NOMO-1 treated with DMSO at 0.1 percent for 48 hours (cell line): ENCODE data around the gene ARID1A.

Experiments
- DNase-seq: peaks from one replicate; lab custom pipeline; 2025; ENCODE audit not compliant: unreplicated experiment; lab: John Stamatoyannopoulos, UW

The ARID1A gene

DNA sequence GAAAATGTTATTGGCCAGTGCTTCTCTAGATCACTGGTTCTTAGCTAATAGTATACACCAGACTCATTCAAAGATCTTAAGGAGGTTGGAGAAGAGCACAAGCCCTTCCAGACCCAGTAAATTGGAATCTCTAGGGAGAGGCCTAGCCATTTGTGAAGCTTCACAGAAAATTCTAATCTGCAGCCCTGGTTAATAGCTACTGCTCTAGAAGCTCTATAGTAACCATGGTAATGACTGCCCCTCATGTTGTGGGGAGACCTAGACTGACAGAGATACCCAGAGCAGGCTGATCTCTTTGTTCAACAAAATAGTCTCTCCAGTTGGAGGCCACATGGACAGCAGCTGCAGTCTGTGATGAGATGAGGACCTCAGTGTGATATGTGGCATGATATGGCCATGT lies 31.7 kb downstream of the ARID1A start:
- no peak for DNase-seq

DNA sequence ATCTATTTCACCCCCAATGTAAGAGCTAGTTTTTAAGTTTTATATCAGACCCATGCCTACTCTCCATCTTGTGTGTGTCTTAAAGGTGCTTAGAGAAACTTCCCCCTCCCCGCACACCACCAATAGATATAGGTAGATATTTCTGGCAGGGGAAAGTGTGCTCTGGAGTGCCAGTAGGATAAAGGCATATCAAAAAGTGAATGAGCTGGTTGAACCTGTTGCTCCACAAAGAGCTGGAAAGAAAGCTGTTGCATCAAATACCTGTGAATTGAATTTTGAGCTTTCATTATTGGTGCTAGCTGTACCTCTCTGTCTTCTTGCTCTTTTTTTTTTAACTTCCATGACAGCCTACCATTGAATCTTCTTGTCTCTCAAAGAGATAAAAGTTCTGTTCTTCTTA lies 32.8 kb downstream of the ARID1A start:
- no peak for DNase-seq

DNA sequence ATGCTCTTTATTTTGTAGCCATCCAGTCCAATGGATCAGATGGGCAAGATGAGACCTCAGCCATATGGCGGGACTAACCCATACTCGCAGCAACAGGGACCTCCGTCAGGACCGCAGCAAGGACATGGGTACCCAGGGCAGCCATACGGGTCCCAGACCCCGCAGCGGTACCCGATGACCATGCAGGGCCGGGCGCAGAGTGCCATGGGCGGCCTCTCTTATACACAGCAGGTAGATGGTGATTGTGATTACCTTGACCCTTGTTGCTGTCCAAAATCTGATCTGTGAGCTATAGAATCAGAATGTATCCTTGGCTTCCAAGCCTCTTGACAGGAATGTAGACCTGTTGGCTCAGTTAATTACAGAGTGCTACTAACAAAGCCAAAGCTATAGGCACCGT lies 33.8 kb downstream of the ARID1A start:
- DNase-seq = no peak

DNA sequence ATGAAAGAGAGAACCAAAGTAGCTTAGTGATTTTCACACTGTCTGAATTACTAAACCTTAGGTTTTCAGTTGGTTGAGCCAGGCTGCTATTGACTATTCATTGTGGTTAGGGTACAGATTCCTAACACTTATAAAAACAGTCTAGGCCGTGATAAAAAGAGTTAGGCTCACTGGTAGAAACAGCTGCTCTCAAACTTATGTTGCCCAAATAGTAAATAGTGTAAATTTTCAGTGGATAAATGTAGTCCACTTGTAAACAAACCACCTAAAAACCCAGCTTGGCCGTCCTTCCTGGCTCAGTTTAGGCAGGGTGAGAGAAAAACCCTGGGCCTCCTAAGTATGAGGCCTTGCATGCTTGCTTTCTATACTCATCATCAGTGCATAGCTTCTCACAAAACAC lies 34.9 kb downstream of the ARID1A start:
- no peak for DNase-seq

DNA sequence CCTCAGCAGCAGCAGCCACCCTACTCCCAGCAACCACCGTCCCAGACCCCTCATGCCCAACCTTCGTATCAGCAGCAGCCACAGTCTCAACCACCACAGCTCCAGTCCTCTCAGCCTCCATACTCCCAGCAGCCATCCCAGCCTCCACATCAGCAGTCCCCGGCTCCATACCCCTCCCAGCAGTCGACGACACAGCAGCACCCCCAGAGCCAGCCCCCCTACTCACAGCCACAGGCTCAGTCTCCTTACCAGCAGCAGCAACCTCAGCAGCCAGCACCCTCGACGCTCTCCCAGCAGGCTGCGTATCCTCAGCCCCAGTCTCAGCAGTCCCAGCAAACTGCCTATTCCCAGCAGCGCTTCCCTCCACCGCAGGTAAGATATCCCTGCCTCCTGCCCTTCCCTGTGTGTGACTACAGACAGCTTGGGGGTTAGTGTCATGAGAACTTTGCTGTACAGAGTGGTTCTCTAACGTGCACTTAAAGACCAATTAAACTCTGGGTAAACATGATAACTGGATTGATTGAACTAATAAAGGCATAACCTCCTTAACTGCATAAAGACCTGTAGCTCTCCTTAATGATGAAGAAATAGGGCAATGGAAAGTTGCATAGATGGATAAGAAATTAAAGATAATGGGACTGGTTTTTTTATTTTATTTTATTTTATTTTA lies 35.6 kb downstream of the ARID1A start:
- DNase-seq = no peak

DNA sequence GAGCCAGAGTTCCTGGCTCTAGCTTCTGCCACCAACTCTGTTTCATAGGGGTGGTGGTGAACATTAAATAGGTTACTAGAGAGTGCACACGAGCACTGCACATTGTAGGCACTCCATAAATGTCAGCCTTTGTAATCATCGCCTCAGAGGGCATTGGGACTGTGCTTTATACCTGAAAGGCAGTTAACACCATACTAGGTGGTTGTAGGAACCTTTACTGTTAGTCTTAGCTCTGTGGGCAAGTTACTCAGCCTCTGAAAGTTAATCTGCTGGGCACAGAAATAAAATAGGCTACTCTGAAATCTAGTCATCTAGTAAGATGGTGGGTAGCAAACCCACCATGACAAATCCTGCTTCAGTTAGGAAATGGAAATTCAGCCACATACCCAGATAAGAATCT lies 37.6 kb downstream of the ARID1A start:
- DNase-seq = no peak

DNA sequence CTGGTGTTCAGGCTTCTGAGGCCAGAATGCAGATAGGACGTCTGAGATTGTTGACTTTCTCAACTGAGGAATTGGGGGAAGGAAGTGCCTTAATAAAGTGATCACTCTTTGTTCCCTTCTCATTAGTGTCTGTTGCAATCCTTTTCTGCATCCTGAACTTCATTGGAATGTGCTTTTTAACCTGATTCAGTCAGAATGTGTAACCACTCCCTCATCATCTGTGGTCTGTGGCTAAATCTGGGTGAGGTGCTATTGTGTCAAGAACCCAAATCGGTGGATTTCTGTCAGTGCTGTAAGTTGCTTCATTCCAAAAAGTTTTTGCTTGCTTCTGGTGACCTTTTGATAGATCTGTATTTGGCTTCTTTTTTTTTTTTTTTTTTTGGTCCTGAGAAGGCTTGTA lies 38.2 kb downstream of the ARID1A start:
- peak; percentile 57 for DNase-seq

DNA sequence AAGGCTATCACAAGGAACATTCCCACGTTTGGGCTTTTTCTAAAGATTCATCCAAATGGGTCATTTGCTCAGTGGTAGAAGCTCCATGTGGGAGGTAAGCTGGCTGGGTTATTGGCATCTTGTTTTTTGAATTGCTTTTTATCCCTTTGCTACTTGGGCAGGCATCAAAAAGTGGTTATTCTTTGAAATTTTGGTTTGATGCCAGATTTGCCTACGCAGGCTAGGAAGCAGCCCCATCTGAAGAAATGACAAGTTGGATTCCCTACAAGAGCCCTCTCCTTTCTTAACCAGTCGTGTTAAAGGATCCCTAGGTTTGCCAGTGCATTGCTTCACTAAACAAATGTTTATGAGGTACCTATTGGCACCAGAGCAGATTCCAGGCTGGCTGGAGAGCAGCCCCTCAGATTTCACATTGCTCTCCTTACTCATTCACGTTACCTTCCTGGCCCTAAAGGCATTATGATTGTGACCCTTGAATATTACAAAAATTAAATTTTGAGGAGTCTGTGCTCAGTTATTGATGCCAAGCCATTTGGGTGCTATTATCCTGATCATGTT lies 38.8 kb downstream of the ARID1A start:
- DNase-seq = no peak

DNA sequence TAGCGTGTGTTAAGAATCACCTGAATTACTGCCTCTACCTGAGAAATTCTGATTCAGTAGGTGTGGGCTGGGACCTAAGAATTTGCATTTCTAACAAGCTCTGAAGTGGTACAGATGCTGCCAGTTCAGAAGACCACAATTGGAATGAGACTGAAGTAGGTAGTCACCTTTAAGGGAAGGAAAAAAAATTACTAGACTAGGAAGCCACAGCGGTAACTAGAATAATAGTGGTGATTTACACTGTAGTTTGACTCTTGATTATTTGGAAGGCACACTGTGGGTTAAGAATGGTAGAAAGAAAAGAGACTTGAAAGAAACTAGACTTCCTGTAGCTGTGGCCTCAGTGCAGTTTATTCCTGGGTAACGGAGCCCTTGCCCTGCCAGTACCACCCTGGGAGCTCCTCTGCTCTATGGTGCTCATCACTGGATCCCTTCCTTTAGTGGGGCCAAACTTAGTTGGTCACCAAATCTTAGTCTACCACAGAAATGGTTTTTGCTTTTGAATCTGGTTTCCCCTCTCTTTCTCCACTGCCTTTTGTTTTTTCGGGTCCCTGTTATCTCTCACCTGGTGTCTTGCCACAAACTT lies 43.6 kb downstream of the ARID1A start:
- no peak for DNase-seq

DNA sequence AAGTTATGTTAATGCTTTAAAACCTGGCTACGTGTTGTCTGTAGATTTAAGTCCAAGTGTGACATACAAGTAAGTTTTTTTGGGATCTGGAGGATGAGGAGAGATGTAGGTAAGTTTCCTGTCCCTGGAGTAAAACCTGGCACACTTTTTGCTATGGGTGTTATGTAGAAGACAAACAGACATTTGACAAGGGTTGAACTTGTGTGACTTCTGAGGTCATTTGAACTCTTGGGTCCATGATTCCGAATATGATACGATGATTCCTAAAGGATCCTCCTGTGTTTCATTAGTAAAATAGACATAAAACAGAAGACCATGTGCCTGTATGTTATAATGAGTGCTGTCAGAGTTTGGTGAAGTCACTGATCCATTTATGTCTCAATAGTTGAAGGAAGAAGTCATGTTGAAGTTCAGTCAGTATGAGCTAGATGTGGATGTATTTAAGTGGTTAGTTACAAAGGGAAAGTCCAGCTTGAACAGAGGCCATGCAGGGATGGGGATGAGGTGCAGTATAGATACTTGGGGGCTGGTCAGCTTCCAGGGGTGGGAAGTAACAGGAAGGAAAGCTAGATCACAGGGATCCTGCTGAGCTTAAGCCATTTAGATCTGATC lies 44.3 kb downstream of the ARID1A start:
- DNase-seq = no peak

DNA sequence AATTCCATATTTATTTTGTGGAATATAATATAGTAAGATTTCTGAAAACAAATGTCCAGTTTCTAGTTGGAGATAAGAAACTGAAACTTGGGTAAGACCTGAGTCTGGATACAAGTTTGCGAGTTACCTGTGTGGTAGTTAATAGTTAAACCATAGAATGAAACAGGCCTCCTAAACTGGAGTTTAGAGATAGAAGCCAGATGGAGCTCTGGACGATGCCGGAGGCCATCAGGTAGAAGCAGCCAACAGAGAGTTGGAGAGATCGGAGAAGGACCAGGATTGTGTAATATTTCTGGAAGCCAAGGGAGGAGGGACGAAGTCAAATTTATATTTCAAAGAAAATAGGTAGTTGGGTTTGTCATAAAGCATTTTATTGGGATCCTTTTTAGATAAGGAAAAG lies 45.1 kb downstream of the ARID1A start:
- no peak for DNase-seq

DNA sequence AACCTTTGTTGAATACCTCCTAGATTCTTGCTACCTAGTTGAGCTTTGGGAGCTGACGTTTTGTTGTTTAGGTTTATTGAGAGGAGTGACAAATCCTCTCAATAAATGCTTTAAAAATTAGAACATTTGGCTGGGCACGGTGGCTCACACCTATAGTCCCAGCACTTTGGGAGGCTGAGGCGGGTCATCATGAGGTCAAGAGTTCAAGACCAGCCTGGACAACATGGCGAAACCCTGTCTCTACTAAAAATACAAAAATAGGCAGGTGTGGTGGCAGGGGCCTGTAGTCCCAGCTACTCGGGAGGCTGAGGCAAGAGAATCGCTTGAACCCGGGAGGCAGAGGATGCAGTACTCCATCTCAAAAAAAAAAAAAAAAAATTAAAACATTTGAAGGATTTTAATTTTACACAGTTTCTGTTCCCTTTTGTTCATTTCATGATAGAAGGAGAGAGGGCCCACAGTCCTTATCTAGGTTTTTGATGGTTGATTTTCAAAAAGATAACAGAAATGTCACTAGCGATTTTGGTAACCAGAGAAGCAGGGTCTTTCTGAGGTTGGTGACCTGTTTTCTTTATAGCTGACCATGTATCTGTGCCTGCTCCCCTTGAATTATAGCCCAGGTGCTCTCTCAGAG lies 47.7 kb downstream of the ARID1A start:
- DNase-seq = peak; percentile 15

DNA sequence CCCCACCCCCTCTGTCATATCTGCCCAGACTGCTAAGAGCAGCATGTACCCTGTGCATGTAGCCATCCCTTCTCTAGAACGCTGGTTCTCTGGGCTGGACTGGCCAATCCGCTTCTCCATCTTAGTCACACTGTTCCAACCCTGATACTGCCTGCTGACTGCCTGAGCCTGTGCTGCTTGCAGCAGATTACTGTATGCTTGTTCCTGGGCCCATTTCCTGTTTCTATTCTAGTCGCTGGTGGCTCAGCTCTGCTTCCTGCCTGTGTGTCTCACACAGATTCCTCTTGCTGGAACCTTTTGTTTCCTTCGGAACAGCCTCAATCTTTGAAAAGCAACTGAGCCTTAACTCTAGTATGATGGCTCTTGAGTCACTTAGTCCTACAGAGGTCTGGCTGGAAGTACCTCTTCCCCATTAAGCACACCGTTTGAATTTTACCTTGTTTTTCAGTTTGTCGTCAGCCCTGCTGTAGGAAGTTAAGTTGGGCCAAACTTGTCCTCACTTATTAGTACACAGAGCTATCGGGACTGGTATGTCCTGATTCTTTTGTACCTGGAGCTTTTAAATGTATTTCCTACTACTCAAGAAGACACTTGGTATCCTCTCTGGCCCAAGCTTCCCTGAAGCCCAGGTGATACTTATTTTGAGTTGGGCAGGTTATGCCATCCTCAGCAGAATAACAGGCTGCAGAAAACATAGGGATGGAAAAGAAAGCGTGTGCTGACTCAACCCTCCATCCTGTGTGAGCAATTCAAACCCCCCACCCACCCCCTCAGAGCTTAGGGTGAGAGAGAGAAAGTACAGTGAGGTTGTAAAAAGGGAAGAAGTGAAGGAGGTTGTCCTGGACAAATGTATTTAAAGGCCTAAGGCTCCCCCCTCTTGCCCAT lies 48.5 kb downstream of the ARID1A start:
- peak; percentile 89 for DNase-seq

DNA sequence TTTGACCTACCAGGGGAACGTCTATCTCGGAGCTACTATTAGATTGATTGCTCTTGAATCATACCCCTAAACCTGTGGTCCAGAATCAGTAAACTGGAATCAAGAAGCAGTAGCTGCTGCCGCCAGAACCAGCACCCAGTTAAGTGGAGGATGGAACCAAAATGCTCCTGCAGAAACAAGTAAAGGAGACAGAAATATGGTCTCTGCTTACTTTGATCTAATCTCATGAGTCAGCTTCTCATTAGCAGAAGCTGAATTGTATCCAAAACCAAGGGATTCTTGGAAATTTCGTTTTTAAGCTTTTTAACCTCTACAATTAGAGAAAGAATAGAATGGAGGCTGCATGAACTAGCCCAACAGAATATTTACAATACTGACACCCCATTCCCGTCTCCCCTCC lies 49.4 kb downstream of the ARID1A start:
- no peak for DNase-seq

DNA sequence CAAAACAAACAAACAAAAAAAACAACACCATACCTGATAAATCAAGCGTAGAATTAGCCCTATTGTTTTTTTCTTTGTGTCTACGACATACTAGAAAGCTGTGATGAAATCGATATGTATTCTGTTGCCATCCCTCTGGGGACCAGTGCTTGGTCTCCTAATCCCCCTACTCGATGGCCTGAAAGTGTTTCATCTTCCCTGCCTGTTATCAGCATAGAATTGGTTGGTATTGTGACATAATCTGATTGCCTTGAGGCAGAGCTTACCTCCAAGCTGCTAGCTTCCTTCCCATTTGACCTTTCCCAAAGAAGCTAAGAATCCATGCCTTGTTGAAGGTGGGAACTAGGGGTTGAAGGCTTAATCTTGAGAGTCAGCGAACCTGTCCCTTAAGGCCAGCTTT lies 51.2 kb downstream of the ARID1A start:
- DNase-seq = no peak

DNA sequence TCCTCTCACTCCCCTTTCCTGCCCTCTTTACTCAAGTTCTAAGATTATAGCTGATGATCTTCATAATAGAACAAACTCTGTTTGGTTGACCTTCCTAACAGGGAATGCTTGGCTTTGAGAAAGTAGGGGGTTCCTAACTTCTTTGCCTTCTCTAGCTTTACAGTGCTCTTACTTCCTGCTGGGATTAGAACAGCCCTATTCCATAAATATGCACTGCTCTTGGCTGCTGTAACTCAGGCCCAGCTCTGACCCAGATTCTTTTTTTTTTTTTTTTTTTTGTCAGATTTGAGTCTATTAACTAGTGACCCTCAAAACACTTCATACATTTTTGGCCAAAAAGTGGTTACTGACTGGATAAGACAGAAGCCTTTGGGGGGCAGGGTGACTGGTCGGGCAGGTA lies 52.5 kb downstream of the ARID1A start:
- no peak for DNase-seq

DNA sequence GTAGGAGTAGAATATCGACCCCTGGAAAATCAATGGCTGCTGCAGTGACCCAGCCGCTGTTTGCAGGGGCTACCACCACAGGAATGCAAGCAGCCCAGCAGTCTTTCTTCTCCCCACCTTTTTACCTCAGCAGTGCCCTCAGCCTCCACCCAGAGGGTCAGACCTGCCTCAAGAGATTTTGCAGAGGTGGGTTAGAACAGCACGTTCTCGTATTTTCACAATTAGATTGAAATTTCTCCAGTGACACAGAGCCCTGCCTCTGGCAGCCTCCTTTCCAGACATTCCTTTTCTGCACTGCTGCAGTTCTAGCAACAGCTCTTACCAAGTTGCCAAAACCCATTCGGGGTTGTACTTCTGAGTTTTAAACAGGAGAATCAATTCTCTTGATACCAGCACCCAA lies 53.6 kb downstream of the ARID1A start:
- no peak for DNase-seq

DNA sequence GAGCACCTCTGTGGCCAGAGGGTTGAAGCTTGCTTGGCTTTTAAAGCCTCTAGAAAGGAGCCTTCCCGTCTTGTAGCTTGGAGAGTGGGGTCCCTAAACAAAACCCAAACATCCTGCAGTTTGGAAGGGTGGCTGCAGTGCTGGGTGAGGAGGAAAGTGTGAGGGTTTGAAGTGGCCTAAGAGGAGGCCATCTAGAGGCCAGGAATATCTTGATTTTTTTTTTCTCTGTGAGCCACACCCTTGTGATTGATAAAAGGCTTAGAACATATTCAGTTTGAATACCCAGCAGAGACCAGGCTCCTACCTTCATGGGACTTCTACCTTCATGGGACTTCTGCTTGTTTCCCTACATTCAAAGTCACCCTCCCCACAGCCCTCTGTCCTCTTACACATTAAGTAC lies 54.6 kb downstream of the ARID1A start:
- DNase-seq = no peak

DNA sequence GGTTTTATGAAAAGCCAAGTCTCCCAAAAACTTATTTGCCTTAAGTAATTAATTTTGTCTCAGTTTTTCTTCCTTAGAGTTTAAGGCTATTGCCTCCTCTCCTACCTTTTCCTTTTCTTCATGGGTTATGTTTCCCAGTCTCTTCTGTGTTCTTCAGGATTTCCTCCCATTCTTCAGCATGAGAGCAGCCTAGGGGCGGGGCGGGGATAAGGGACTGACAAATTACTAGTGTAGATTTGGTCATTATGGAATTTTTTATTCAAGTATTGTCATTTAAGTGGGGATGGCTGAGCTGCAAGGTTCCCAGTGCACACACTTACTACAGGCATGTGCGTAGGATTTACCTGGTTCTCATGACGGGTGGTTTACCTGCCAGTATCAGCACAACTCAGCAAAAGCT lies 56.7 kb downstream of the ARID1A start:
- DNase-seq = no peak

DNA sequence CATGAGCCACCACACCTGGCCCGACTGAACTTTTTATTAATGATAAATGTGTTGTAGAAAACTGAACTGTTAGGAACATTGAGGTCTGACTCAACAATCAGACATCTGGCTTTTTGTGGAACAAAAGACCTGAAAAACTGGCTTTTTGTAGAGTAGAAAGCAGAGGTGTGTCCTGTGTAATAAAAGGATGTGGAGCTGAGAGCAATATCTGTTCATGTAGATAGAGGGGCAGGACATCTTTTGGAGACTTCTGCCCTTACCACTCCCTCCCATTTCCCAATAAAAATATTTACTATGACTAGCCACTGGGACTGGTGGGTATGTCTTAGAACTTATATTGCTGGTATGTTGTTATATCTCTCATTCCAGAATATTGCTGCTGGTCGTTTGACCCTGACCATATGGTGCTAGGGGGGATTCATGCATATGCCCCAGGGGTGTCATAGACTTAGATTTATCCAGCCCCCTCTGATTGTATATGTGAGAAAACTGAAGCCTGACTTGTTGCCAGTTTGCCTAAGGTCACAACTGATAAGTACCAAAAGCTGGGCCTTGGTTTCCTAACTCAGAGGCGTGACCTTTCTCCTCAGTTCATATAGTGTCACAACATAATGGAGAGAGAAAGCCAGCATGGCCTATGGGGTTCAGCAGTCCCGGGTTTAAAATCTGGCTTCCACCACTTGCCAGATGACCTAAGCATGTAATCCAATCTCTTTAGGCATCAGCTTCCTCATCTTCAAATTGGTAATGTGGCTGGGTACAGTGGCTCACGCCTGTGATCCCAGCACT lies 58.5 kb downstream of the ARID1A start:
- DNase-seq = no peak
